ENCODE data around the gene SHC3. TPM values are rescaled to one million over a fixed set of nuclear protein-coding genes. Genes with fewer than 3 reads are reported as not detected.

Gene SHC3
- total and polyA plus RNA-seq, 2 experiments from 2014 or later, result 0.30 to 0.54 TPM

GRCh38 chr9:88979021-88979420 lies 199.6 kb downstream of the SHC3 start:
- no peak overlapping the region for H3K4me3 ChIP-seq
- no peak for TF ChIP-seq EZH2phosphoT487 (IDR thresholded peaks at IDR 0.05; ENCODE audit: insufficient read depth, low read depth)
- TF ChIP-seq EZH2 (IDR thresholded peaks at IDR 0.05; ENCODE audit: insufficient read depth, poor library complexity, severe bottlenecking), result no peak
- no peak overlapping the region for H3K4me2 ChIP-seq (ENCODE audit: unreplicated experiment)
- DNase-seq, result peak; percentile 14
- 83 to 90% methylated on average over 2 of the region's 2 CpGs for WGBS, 2 experiments (ENCODE audit: low coverage in 1 of 2, low lambda C conversion rate in 2 of 2, missing lambda C conversion rate in 2 of 2)
- peaks cover 23% of the 10 kb centered on the region for H3F3A ChIP-seq (ENCODE audit: insufficient read depth)
- no peaks in the 10 kb centered on the region for H3K79me2 ChIP-seq (ENCODE audit: insufficient read depth)
- no peak overlapping the region for H2AFZ ChIP-seq
- no peak overlapping the region for H3K27ac ChIP-seq
- no peak overlapping the region for H3K9ac ChIP-seq
- H3K4me1 ChIP-seq (ENCODE audit: insufficient read depth), result peaks cover 15% of the 10 kb centered on the region
- no peaks in the 10 kb centered on the region for H3K36me3 ChIP-seq (ENCODE audit: low read depth)
- no peaks in the 10 kb centered on the region for H3K9me2 ChIP-seq (ENCODE audit: insufficient read depth)
- in situ Hi-C loops (cut with MboI), result no loop called here
- H3K9me3 ChIP-seq (ENCODE audit: low read depth), result no peaks in the 10 kb centered on the region
- no peaks in the 10 kb centered on the region for H4K20me1 ChIP-seq (ENCODE audit: insufficient read depth)
- no peaks in the 10 kb centered on the region for H3K27me3 ChIP-seq (replicated peaks; ENCODE audit: insufficient read depth)

GRCh38 chr9:88978034-88978433 lies 200.6 kb downstream of the SHC3 start:
- H3K27me3 ChIP-seq (replicated peaks; ENCODE audit: insufficient read depth), result no peaks in the 10 kb centered on the region
- no peak overlapping the region for H2AFZ ChIP-seq
- in situ Hi-C loops (cut with MboI), result no loop called here
- H3K9ac ChIP-seq, result no peak overlapping the region
- H3K36me3 ChIP-seq (ENCODE audit: low read depth), result no peaks in the 10 kb centered on the region
- H3F3A ChIP-seq (ENCODE audit: insufficient read depth), result peaks cover 23% of the 10 kb centered on the region
- no peak for TF ChIP-seq EZH2phosphoT487 (IDR thresholded peaks at IDR 0.05; ENCODE audit: insufficient read depth, low read depth)
- TF ChIP-seq EZH2 (IDR thresholded peaks at IDR 0.05; ENCODE audit: insufficient read depth, poor library complexity, severe bottlenecking), result no peak
- no peaks in the 10 kb centered on the region for H3K9me2 ChIP-seq (ENCODE audit: insufficient read depth)
- H3K4me2 ChIP-seq (ENCODE audit: unreplicated experiment), result no peak overlapping the region
- WGBS, 2 experiments (ENCODE audit: low coverage in 1 of 2, low lambda C conversion rate in 2 of 2, missing lambda C conversion rate in 2 of 2), result 91 to 92% methylated on average over 5 of the region's 5 CpGs
- H3K4me3 ChIP-seq, result no peak overlapping the region
- no peaks in the 10 kb centered on the region for H3K9me3 ChIP-seq (ENCODE audit: low read depth)
- no peak overlapping the region for H3K27ac ChIP-seq
- H4K20me1 ChIP-seq (ENCODE audit: insufficient read depth), result no peaks in the 10 kb centered on the region
- H3K4me1 ChIP-seq (ENCODE audit: insufficient read depth), result peaks cover 15% of the 10 kb centered on the region
- DNase-seq, result no peak
- no peaks in the 10 kb centered on the region for H3K79me2 ChIP-seq (ENCODE audit: insufficient read depth)

- no peaks in the 10 kb centered on the region for H3K27me3 ChIP-seq (replicated peaks; ENCODE audit: insufficient read depth)
- H3K9ac ChIP-seq, result no peak overlapping the region
- H3K4me2 ChIP-seq (ENCODE audit: unreplicated experiment), result no peak overlapping the region
- H3F3A ChIP-seq (ENCODE audit: insufficient read depth), result peaks cover 18% of the 10 kb centered on the region
- 93% methylated on average over 5 of the region's 5 CpGs for WGBS, 2 experiments (ENCODE audit: low coverage in 1 of 2, low lambda C conversion rate in 2 of 2, missing lambda C conversion rate in 2 of 2)
- H3K79me2 ChIP-seq (ENCODE audit: insufficient read depth), result no peaks in the 10 kb centered on the region
- H3K4me1 ChIP-seq (ENCODE audit: insufficient read depth), result peaks cover 15% of the 10 kb centered on the region
- no peak overlapping the region for H3K27ac ChIP-seq
- no peak for TF ChIP-seq EZH2 (IDR thresholded peaks at IDR 0.05; ENCODE audit: insufficient read depth, poor library complexity, severe bottlenecking)
- TF ChIP-seq EZH2phosphoT487 (IDR thresholded peaks at IDR 0.05; ENCODE audit: insufficient read depth, low read depth), result no peak
- DNase-seq, result no peak
- no peaks in the 10 kb centered on the region for H4K20me1 ChIP-seq (ENCODE audit: insufficient read depth)
- H3K36me3 ChIP-seq (ENCODE audit: low read depth), result no peaks in the 10 kb centered on the region
- in situ Hi-C loops (cut with MboI), result no loop called here
- no peaks in the 10 kb centered on the region for H3K9me2 ChIP-seq (ENCODE audit: insufficient read depth)
- H2AFZ ChIP-seq, result no peak overlapping the region
- no peak overlapping the region for H3K4me3 ChIP-seq
- H3K9me3 ChIP-seq (ENCODE audit: low read depth), result no peaks in the 10 kb centered on the region
Observed at GRCh38 chr9:88976890-88977257, 201.7 kb downstream of the SHC3 start.

- H4K20me1 ChIP-seq (ENCODE audit: insufficient read depth), result no peaks in the 10 kb centered on the region
- H3K36me3 ChIP-seq (ENCODE audit: low read depth), result no peaks in the 10 kb centered on the region
- H3K9ac ChIP-seq, result no peak overlapping the region
- DNase-seq, result no peak
- H3K9me2 ChIP-seq (ENCODE audit: insufficient read depth), result no peaks in the 10 kb centered on the region
- H2AFZ ChIP-seq, result no peak overlapping the region
- H3K9me3 ChIP-seq (ENCODE audit: low read depth), result no peaks in the 10 kb centered on the region
- no peaks in the 10 kb centered on the region for H3K79me2 ChIP-seq (ENCODE audit: insufficient read depth)
- TF ChIP-seq EZH2phosphoT487 (IDR thresholded peaks at IDR 0.05; ENCODE audit: insufficient read depth, low read depth) (no peak), EZH2 (IDR thresholded peaks at IDR 0.05; ENCODE audit: insufficient read depth, poor library complexity, severe bottlenecking) (no peak)
- H3K4me1 ChIP-seq (ENCODE audit: insufficient read depth), result peaks cover 11% of the 10 kb centered on the region
- no peaks in the 10 kb centered on the region for H3K27me3 ChIP-seq (replicated peaks; ENCODE audit: insufficient read depth)
- no peak overlapping the region for H3K27ac ChIP-seq
- no peak overlapping the region for H3K4me2 ChIP-seq (ENCODE audit: unreplicated experiment)
- in situ Hi-C loops (cut with MboI), result no loop called here
- peaks cover 12% of the 10 kb centered on the region for H3F3A ChIP-seq (ENCODE audit: insufficient read depth)
- 76 to 83% methylated on average over 8 of the region's 8 CpGs for WGBS, 2 experiments (ENCODE audit: low coverage in 1 of 2, low lambda C conversion rate in 2 of 2, missing lambda C conversion rate in 2 of 2)
- H3K4me3 ChIP-seq, result no peak overlapping the region
Observed at GRCh38 chr9:88975966-88976889, 202.4 kb downstream of the SHC3 start.
